ENCODE results near the gene DOCK9. TPM values are rescaled to one million over a fixed set of nuclear protein-coding genes. Genes with fewer than 3 reads are reported as not detected.

Gene DOCK9
- total RNA-seq, 1 experiment from 2014 or later = 30.5 TPM

DNA sequence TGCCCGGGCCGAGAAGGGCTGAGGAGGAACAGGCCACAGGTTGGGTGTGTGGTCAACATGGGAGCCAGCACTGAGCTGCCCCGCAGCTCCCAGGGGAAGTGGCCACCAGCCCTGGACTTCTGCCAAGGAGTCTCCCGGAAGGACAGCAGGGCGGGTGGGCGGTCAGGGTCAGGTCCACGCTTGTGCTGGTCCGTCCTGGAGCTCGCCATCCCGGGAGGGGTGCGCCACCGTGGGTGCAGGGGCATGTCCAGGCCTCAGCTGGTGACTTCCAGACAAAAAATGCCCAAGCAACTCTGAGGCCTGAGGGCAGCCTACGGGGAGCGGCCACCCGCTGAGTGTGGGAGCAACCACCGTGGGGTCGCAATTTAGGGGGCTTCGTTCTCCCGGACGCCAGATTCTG lies 203.9 kb downstream of the DOCK9 start:
- intact Hi-C loops (cut with micrococcal nuclease; ENCODE audit: unreplicated experiment) (no loop called here), in situ Hi-C loops (cut with HindIII; ENCODE audit: low pct_unique_long_range_greater_than_20kb, low sequenced_read_pairs) (no loop called here)
- no peaks in the 10 kb centered on the region for H3K27me3 ChIP-seq (ENCODE audit: control insufficient read depth, insufficient read depth, low read length)
- no peaks in the 10 kb centered on the region for H3K4me1 ChIP-seq (ENCODE audit: control insufficient read depth, insufficient read depth, low read length)
- ChIA-PET CTCF (no interaction called here), POLR2A (no interaction called here)
- H3K36me3 ChIP-seq (ENCODE audit: control insufficient read depth, insufficient read depth, low read length) = no peaks in the 10 kb centered on the region
- BruUV-seq (replicated peaks) = no TSS peak
- no peaks in the 10 kb centered on the region for H3K9me3 ChIP-seq (ENCODE audit: control insufficient read depth, insufficient read depth, low read depth, low read length)
- TF ChIP-seq POLR2AphosphoS5 (IDR thresholded peaks at IDR 0.05; ENCODE audit: low read depth, low read length) = no peak
- TF ChIP-seq, protein P1, sequence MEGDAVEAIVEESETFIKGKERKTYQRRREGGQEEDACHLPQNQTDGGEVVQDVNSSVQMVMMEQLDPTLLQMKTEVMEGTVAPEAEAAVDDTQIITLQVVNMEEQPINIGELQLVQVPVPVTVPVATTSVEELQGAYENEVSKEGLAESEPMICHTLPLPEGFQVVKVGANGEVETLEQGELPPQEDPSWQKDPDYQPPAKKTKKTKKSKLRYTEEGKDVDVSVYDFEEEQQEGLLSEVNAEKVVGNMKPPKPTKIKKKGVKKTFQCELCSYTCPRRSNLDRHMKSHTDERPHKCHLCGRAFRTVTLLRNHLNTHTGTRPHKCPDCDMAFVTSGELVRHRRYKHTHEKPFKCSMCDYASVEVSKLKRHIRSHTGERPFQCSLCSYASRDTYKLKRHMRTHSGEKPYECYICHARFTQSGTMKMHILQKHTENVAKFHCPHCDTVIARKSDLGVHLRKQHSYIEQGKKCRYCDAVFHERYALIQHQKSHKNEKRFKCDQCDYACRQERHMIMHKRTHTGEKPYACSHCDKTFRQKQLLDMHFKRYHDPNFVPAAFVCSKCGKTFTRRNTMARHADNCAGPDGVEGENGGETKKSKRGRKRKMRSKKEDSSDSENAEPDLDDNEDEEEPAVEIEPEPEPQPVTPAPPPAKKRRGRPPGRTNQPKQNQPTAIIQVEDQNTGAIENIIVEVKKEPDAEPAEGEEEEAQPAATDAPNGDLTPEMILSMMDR (IDR thresholded peaks at IDR 0.05) = no peak
- TF ChIP-seq, protein P2, sequence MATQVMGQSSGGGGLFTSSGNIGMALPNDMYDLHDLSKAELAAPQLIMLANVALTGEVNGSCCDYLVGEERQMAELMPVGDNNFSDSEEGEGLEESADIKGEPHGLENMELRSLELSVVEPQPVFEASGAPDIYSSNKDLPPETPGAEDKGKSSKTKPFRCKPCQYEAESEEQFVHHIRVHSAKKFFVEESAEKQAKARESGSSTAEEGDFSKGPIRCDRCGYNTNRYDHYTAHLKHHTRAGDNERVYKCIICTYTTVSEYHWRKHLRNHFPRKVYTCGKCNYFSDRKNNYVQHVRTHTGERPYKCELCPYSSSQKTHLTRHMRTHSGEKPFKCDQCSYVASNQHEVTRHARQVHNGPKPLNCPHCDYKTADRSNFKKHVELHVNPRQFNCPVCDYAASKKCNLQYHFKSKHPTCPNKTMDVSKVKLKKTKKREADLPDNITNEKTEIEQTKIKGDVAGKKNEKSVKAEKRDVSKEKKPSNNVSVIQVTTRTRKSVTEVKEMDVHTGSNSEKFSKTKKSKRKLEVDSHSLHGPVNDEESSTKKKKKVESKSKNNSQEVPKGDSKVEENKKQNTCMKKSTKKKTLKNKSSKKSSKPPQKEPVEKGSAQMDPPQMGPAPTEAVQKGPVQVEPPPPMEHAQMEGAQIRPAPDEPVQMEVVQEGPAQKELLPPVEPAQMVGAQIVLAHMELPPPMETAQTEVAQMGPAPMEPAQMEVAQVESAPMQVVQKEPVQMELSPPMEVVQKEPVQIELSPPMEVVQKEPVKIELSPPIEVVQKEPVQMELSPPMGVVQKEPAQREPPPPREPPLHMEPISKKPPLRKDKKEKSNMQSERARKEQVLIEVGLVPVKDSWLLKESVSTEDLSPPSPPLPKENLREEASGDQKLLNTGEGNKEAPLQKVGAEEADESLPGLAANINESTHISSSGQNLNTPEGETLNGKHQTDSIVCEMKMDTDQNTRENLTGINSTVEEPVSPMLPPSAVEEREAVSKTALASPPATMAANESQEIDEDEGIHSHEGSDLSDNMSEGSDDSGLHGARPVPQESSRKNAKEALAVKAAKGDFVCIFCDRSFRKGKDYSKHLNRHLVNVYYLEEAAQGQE (IDR thresholded peaks at IDR 0.05; ENCODE audit: insufficient read depth in 1 of 2, low read depth in 2 of 2, low read length in 1 of 2) = no peak
- TF ChIP-seq SIN3A (IDR thresholded peaks at IDR 0.05; ENCODE audit: borderline replicate concordance, insufficient read depth, low read depth, low read length) = no peak
- TF ChIP-seq TCF7L2 (IDR thresholded peaks at IDR 0.05; ENCODE audit: low read depth, low read length) = no peak
- DNase-seq (ENCODE audit: low read depth, low spot score) = no peak
- H3K4me3 ChIP-seq (ENCODE audit: low read depth in 2 of 2, low read length in 2 of 2) = no peak overlapping the region
- H3K27ac ChIP-seq (ENCODE audit: low read length) = no peak overlapping the region
- ATAC-seq = no peak

DNA sequence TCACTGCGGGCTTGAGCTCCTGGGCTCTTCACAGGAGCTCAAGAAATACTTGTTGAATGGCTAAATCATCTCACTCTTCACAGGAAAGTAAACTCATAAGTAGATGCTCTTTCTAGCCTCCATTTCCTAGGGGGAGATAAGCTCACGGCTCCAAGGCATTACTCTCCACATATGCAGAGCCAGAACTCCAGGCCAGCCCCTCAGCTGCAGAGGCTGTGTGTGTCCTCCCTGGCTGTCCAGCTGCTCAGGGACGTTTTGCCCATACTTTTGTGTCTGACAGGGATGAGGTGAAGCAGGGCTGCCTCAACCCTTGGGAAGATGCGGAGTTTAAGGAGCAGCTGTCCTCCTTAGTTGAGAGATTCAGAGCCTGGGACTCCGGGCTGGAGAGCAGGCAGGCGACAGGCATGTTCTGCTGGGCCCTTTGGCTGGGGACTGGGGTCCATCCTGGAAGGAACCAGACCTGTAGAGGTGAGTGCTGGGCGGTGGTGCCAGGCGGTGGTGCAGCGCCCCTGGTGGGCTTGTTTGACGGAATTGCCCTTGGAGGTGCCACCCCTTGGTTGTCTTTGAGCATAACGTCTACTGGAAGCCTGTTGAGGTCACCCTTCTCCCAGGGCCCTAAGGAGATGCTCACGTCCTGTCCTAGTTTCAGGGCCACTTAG lies 204.9 kb downstream of the DOCK9 start:
- no peaks in the 10 kb centered on the region for H3K9me3 ChIP-seq (ENCODE audit: control insufficient read depth, insufficient read depth, low read depth, low read length)
- no peaks in the 10 kb centered on the region for H3K27me3 ChIP-seq (ENCODE audit: control insufficient read depth, insufficient read depth, low read length)
- intact Hi-C loops (cut with micrococcal nuclease; ENCODE audit: unreplicated experiment) = no loop called here
- H3K27ac ChIP-seq (ENCODE audit: low read length) = no peak overlapping the region
- no peak for TF ChIP-seq POLR2AphosphoS5 (IDR thresholded peaks at IDR 0.05; ENCODE audit: low read depth, low read length)
- no peak for TF ChIP-seq SIN3A (IDR thresholded peaks at IDR 0.05; ENCODE audit: borderline replicate concordance, insufficient read depth, low read depth, low read length)
- TF ChIP-seq TCF7L2 (IDR thresholded peaks at IDR 0.05; ENCODE audit: low read depth, low read length) = no peak
- TF ChIP-seq, protein P2 (IDR thresholded peaks at IDR 0.05; ENCODE audit: insufficient read depth in 1 of 2, low read depth in 2 of 2, low read length in 1 of 2) = no peak
- TF ChIP-seq, protein P1 (IDR thresholded peaks at IDR 0.05) = no peak
- no peak overlapping the region for H3K4me3 ChIP-seq (ENCODE audit: low read depth in 2 of 2, low read length in 2 of 2)
- CTCF ChIA-PET = no interaction called here
- ATAC-seq (no peak), DNase-seq (ENCODE audit: low read depth, low spot score) (no peak)
- in situ Hi-C loops (cut with HindIII; ENCODE audit: low pct_unique_long_range_greater_than_20kb, low sequenced_read_pairs) = no loop called here
- BruUV-seq (replicated peaks) = no TSS peak
- H3K4me1 ChIP-seq (ENCODE audit: control insufficient read depth, insufficient read depth, low read length) = no peaks in the 10 kb centered on the region
- POLR2A ChIA-PET = no interaction called here
- H3K36me3 ChIP-seq (ENCODE audit: control insufficient read depth, insufficient read depth, low read length) = no peaks in the 10 kb centered on the region

Data from Panc1 (cell line).